Kidney (tissue), 14 donors: ENCODE data around the gene PTGS1. TPM values are rescaled to one million over a fixed set of nuclear protein-coding genes. Genes with fewer than 3 reads are reported as not detected.

Source experiments
- DNase-seq, 5 donors: peaks; one replicate each; pipeline ENCODE4 v3.0.0-alpha.2; 2013 to 2020
- FAIRE-seq: peaks from 2 replicates; lab custom pipeline; 2012; peaks lifted over from hg19 to GRCh38; lab: Jason Lieb, UNC
- H3K27ac ChIP-seq, 2 donors: one replicate each; pipeline ENCODE4 v1.7.0; 2013; ENCODE audit warnings: low read depth in 2 of 2, low read length in 2 of 2, inconsistent platforms in 1 of 2
- H3K27me3 ChIP-seq: one replicate; pipeline ENCODE4 v1.7.1; 2013; ENCODE audit warnings: low read length, inconsistent platforms; ENCODE audit not compliant: control insufficient read depth, insufficient read depth
- H3K36me3 ChIP-seq, 3 donors: one replicate each; pipeline versions ENCODE4 v1.7.0 to v1.7.1; 2013; ENCODE audit warnings: low read length in 3 of 3, control low read depth in 1 of 3, inconsistent platforms in 1 of 3; ENCODE audit not compliant: insufficient read depth in 3 of 3, control insufficient read depth in 2 of 3
- H3K4me1 ChIP-seq, 3 donors: one replicate each; pipeline versions ENCODE4 v1.7.0 to v1.7.1; 2013; ENCODE audit warnings: low read length in 3 of 3, inconsistent platforms in 1 of 3, low read depth in 1 of 3; ENCODE audit not compliant: control insufficient read depth in 2 of 3, insufficient read depth in 2 of 3
- H3K4me3 ChIP-seq, 3 donors: one replicate each; pipeline versions ENCODE4 v1.7.0 to v1.8.1; 2013; ENCODE audit warnings: low read length in 3 of 3, control low read depth in 1 of 3, inconsistent platforms in 1 of 3
- H3K9ac ChIP-seq, 3 donors: one replicate each; pipeline versions ENCODE4 v1.7.0 to v1.7.1; 2013; ENCODE audit warnings: low read length in 3 of 3, control low read depth in 1 of 3, inconsistent platforms in 1 of 3
- H3K9me3 ChIP-seq, 3 donors: one replicate each; pipeline versions ENCODE4 v1.7.0 to v1.7.1; 2013; ENCODE audit warnings: low read length in 3 of 3, control low read depth in 1 of 3, inconsistent platforms in 1 of 3; ENCODE audit not compliant: control insufficient read depth in 2 of 3, insufficient read depth in 1 of 3
- intact Hi-C: fragments of 100-400 bp; cut with DNase I; formaldehyde crosslinking; loops from one replicate; pipeline ENCODE4 v1.11.1; 2022
- polyA plus RNA-seq: library from polyadenylated mRNA; stranded (reverse); fragments of 350-450 nt; fragmentation: Illumina TruSeq; extraction: RNeasy Lipid Tissue Mini Kit (QIAGEN cat#74804); gene quantifications from one replicate; pipeline ENCODE4 v1.2.3, GENCODE V29; 2014; ENCODE audit warnings: low read depth, low replicate concordance; ENCODE audit not compliant: insufficient read depth
- total RNA-seq: library from RNA; stranded (reverse); fragmentation: NEBNext Ultra II Directional; extraction: Animal tissue kit (Norgen Biotek cat#: 25700); gene quantifications from one replicate; pipeline ENCODE4 v1.2.1, GENCODE V29; 2021
- TF ChIP-seq, protein P1 (sequence below): IDR thresholded peaks from 3 replicates; pipeline ENCODE4 v1.5.1; 2012; ENCODE audit warnings: mild to moderate bottlenecking, moderate library complexity, borderline replicate concordance; ENCODE audit not compliant: insufficient read depth; ENCODE audit errors: extremely low read depth
- donor health status: control.
- donor health status: control.
- donor health status: control.
- donor health status: control.
- donor health status: control.
- donor health status: DM: yes; HTN: yes; CAD: no.
- donor health status: Normal renal cell carcinoma (clear cell type).

Gene PTGS1
- total and polyA plus RNA-seq, 2 donors from 2014 or later = 3.5 to 9.4 TPM

DNA sequence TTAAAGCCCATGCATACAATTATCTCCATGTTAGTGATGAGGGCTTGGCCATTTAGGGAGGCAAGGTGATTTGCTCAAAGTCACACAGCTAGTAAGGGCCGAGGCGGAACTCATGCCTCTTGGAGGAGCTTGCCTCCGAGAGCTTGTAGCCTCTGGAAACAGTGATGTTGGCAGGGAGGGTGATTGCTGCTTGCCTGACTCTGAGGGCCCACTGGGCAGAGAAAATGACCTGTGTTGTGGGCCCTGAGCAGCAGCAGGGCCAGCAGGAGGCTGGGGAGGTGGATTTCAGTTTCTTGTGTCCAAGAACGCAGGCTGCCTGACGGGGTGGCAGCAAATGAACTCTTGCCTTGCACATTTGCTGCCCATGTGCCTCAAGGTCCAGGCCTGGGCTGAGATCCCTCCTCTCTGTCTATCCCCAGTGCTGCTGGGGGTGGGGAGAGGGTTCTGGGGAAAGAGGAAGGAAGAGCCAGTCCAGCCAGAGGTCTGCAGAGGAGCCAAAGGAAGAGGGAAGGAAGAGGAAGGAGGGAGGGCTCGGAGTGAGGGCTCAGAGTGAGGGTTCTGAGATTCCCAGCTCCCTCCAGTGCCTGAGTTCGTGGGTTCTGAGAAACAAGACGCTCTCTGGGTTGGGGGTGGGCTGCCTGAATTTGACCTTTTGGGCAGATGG is 16.2 kb upstream of the PTGS1 start:
- no peak overlapping the region for H3K4me3 ChIP-seq
- H3K36me3 ChIP-seq = no peaks in the 10 kb centered on the region
- DNase-seq (no peak), FAIRE-seq (no peak)
- no peaks in the 10 kb centered on the region for H3K27me3 ChIP-seq
- TF ChIP-seq, protein P1, sequence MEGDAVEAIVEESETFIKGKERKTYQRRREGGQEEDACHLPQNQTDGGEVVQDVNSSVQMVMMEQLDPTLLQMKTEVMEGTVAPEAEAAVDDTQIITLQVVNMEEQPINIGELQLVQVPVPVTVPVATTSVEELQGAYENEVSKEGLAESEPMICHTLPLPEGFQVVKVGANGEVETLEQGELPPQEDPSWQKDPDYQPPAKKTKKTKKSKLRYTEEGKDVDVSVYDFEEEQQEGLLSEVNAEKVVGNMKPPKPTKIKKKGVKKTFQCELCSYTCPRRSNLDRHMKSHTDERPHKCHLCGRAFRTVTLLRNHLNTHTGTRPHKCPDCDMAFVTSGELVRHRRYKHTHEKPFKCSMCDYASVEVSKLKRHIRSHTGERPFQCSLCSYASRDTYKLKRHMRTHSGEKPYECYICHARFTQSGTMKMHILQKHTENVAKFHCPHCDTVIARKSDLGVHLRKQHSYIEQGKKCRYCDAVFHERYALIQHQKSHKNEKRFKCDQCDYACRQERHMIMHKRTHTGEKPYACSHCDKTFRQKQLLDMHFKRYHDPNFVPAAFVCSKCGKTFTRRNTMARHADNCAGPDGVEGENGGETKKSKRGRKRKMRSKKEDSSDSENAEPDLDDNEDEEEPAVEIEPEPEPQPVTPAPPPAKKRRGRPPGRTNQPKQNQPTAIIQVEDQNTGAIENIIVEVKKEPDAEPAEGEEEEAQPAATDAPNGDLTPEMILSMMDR = no peak
- intact Hi-C loops = loop anchor here (5.0 kb wide), 1 partner anchor 232 kb away; no protein-coding TSS in a partner anchor
- H3K4me1 ChIP-seq = no peaks in the 10 kb centered on the region
- no peak overlapping the region for H3K9ac ChIP-seq
- no peaks in the 10 kb centered on the region for H3K9me3 ChIP-seq
- H3K27ac ChIP-seq = no peak overlapping the region

DNA sequence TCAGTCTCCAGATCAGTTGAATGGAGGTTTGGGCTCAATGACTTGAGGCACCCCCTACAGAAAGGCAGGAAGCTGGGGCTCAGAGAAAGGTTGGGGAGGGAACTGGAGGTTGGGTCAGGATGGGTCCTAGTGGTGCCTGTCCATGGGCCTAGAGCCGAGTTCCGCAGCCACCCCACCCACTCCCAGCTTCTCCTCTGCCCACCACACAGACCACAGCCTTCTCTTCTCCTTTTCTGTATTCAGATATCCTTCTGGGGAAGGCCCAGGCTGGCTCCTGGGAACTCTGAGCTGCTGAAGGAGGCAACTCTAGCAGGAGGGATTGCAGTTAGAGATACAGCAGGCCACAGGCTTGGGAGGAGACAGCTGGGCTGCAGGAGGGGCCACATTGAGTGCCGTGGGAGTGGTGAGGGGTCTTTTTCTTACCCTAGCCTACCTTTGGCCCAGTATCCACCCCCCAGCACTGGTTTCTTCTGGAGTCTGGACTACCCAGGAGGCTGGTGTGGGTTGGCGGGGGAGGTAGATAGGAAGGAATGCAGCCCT is 15.4 kb upstream of the PTGS1 start:
- no peaks in the 10 kb centered on the region for H3K4me1 ChIP-seq
- intact Hi-C loops = no loop called here
- DNase-seq = no peak

DNA sequence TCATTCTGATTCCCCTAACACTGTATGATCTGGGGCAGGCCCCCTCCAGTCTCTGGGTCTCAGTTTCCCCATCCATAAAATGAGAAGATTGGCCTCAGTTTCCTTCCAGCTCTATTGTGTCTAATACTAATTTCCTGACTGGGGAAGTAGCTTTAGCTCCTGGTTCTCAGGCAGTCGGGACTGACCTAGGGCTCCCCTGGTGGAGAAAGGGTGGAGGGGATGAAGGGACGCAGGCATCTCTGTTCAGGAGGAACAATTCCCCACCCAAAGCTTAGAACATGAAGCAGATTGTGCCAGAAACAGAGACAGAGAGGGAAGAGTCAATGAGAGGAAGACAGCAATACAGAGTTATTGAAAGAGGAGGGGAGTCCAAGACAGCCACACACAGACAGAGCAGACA is 14.2 kb upstream of the PTGS1 start:
- Histone ChIP-seq H3K27ac (no peak overlapping the region), H3K4me3 (no peak overlapping the region), H3K9ac (no peak overlapping the region), H3K27me3 (no peaks in the 10 kb centered on the region), H3K9me3 (no peaks in the 10 kb centered on the region), H3K36me3 (no peaks in the 10 kb centered on the region), H3K4me1 (no peaks in the 10 kb centered on the region)
- FAIRE-seq (no peak), DNase-seq (no peak)
- intact Hi-C loops = no loop called here
- TF ChIP-seq, protein P1 = no peak

More for the DNA sequence above, 15.4 kb upstream of the PTGS1 start:
- H3K9ac ChIP-seq = no peak overlapping the region
- no peak overlapping the region for H3K4me3 ChIP-seq
- TF ChIP-seq, protein P1 = no peak
- H3K36me3 ChIP-seq = no peaks in the 10 kb centered on the region
- FAIRE-seq = no peak
- H3K9me3 ChIP-seq = no peaks in the 10 kb centered on the region
- H3K27me3 ChIP-seq = no peaks in the 10 kb centered on the region
- no peak overlapping the region for H3K27ac ChIP-seq
